Measurements from ENCODE around the gene RNASEL.

Gene RNASEL

GRCh38 chr1:182600036-182600713, 11.1 kb upstream of the RNASEL start:
- DNase-seq: no peak

GRCh38 chr1:182599339-182599738, 10.3 kb upstream of the RNASEL start:
- DNase-seq: peak in 1 of 5 experiments; percentile 29

- DNase-seq: no peak
Measured at GRCh38 chr1:182598296-182598695, 9.2 kb upstream of the RNASEL start.

GRCh38 chr1:182596934-182597333, 7.9 kb upstream of the RNASEL start:
- DNase-seq: no peak

GRCh38 chr1:182595641-182596240, 6.7 kb upstream of the RNASEL start:
- DNase-seq: peak in 4 of 5 experiments; percentile 34 to 53 (median 50)

- DNase-seq: no peak
Measured at GRCh38 chr1:182589931-182590330, 875 bp upstream of the RNASEL start.

GRCh38 chr1:182589520-182589919, 464 bp upstream of the RNASEL start:
- DNase-seq: no peak

- peak in 1 of 5 experiments; percentile 21 for DNase-seq
Measured at GRCh38 chr1:182587666-182588499, 1.2 kb downstream of the RNASEL start.

- no peak for DNase-seq
Measured at GRCh38 chr1:182587093-182587492, 2.0 kb downstream of the RNASEL start.

- DNase-seq: no peak
Measured at GRCh38 chr1:182586380-182586779, 2.7 kb downstream of the RNASEL start.

- DNase-seq: no peak
Measured at GRCh38 chr1:182584746-182585145, 4.3 kb downstream of the RNASEL start.

- no peak for DNase-seq
Measured at GRCh38 chr1:182580736-182581135, 8.3 kb downstream of the RNASEL start.

- no peak for DNase-seq
Measured at GRCh38 chr1:182575540-182576149, 13.4 kb downstream of the RNASEL start.

GRCh38 chr1:182574156-182574555, 14.9 kb downstream of the RNASEL start:
- no peak for DNase-seq

GRCh38 chr1:182570611-182570970, 18.5 kb downstream of the RNASEL start:
- DNase-seq: no peak

GRCh38 chr1:182569939-182570610, 19.0 kb downstream of the RNASEL start:
- no peak for DNase-seq

GRCh38 chr1:182568647-182569284, 20.3 kb downstream of the RNASEL start:
- no peak for DNase-seq

- no peak for DNase-seq
Measured at GRCh38 chr1:182567629-182568028, 21.4 kb downstream of the RNASEL start.

GRCh38 chr1:182565537-182565936, 23.5 kb downstream of the RNASEL start:
- DNase-seq: no peak

- DNase-seq: no peak
Measured at GRCh38 chr1:182564406-182565004, 24.6 kb downstream of the RNASEL start.

GRCh38 chr1:182563095-182563494, 26.0 kb downstream of the RNASEL start:
- no peak for DNase-seq

GRCh38 chr1:182561456-182561855, 27.6 kb downstream of the RNASEL start:
- DNase-seq: no peak
